Neural cell (in vitro differentiated cells): Measurements from ENCODE around the gene RLF. TPM values are rescaled to one million over a fixed set of nuclear protein-coding genes. Genes with fewer than 3 reads are reported as not detected.

Experiments used
- H2AFZ ChIP-seq: fragments of 200-600, 300-800 bp; sonication (generic), shearing (Covaris generic); 2 replicates; pipeline ENCODE4 v1.6.0; 2014; ENCODE audit warnings: low read depth, mild to moderate bottlenecking, antibody characterized with exemption, low read length, moderate library complexity
- H3F3A ChIP-seq: fragments of 200-600 bp; shearing (Covaris generic); 2 replicates; pipeline ENCODE4 v1.6.1; 2016; ENCODE audit warnings: mild to moderate bottlenecking, moderate library complexity, mixed read lengths, antibody characterized with exemption, low read length; ENCODE audit not compliant: insufficient read depth, poor library complexity, severe bottlenecking
- H3K27ac ChIP-seq: fragments of 200-600, 300-800 bp; sonication (generic), shearing (Covaris generic); 2 replicates; pipeline ENCODE4 v1.5.1; 2014; ENCODE audit warnings: mild to moderate bottlenecking, low read length, moderate library complexity
- H3K27me3 ChIP-seq: fragments of 300-800, 200-600 bp; sonication (generic), shearing (Covaris generic); 2 replicates; pipeline ENCODE4 v1.6.0; 2014; ENCODE audit warnings: mild to moderate bottlenecking, low read depth, low read length, moderate library complexity; ENCODE audit not compliant: insufficient read depth
- H3K36me3 ChIP-seq: fragments of 300-800, 200-600 bp; sonication (generic), shearing (Covaris generic); 2 replicates; pipeline ENCODE4 v1.5.1; 2014; ENCODE audit warnings: mild to moderate bottlenecking, antibody characterized with exemption, low read length, moderate library complexity; ENCODE audit not compliant: insufficient read depth
- H3K4me2 ChIP-seq: fragments of 300-800, 200-600 bp; sonication (generic), shearing (Covaris generic); 2 replicates; pipeline ENCODE4 v1.6.0; 2014; ENCODE audit warnings: mild to moderate bottlenecking, low read length
- H3K4me3 ChIP-seq: fragments of 300-800, 200-600 bp; sonication (generic), shearing (Covaris generic); 2 replicates; pipeline ENCODE4 v1.5.1; 2014; ENCODE audit warnings: mild to moderate bottlenecking, low read length, moderate library complexity
- H3K79me2 ChIP-seq: fragments of 200-600 bp; shearing (Covaris generic); replicated peaks from 2 replicates; pipeline ENCODE4 v1.6.0; 2014; ENCODE audit warnings: mild to moderate bottlenecking, low read length, moderate library complexity; ENCODE audit not compliant: insufficient read depth
- H3K9ac ChIP-seq: fragments of 300-800, 200-600 bp; sonication (generic), shearing (Covaris generic); 2 replicates; pipeline ENCODE4 v1.6.1; 2016; ENCODE audit warnings: mild to moderate bottlenecking, low read length, mixed read lengths
- H3K9me2 ChIP-seq: fragments of 200-600 bp; shearing (Covaris generic); 2 replicates; pipeline ENCODE4 v1.6.1; 2016; ENCODE audit warnings: mild to moderate bottlenecking, low read length, mixed read lengths; ENCODE audit not compliant: insufficient read depth
- H3K9me3 ChIP-seq: fragments of 200-600, 300-800 bp; sonication (generic), shearing (Covaris generic); 2 replicates; pipeline ENCODE4 v1.6.1; 2016; ENCODE audit warnings: mild to moderate bottlenecking, mixed run types, low read length, moderate library complexity, mixed read lengths
- H4K20me1 ChIP-seq: fragments of 200-600 bp; shearing (Covaris generic); 2 replicates; pipeline ENCODE4 v1.6.1; 2016; ENCODE audit warnings: mild to moderate bottlenecking, mixed run types; ENCODE audit not compliant: insufficient read depth
- CTCF ChIP-seq: fragments of 450-650 bp; IDR thresholded peaks from 2 replicates; pipeline ENCODE4 v1.5.1; 2014; ENCODE audit warnings: antibody characterized with exemption, mild to moderate bottlenecking, moderate library complexity; ENCODE audit not compliant: poor library complexity, severe bottlenecking
- EP300 ChIP-seq: fragments of 450-650 bp; conservative IDR thresholded peaks from 2 replicates; pipeline ENCODE4 v1.6.1; 2014; ENCODE audit warnings: antibody characterized with exemption, mild to moderate bottlenecking, moderate library complexity; ENCODE audit not compliant: poor library complexity, severe bottlenecking
- EZH2 ChIP-seq: fragments of 200-600, 300-800 bp; shearing (Covaris generic), sonication (generic); IDR thresholded peaks from 2 replicates; pipeline ENCODE4 v1.6.1; 2014; ENCODE audit warnings: antibody characterized with exemption, low read length, borderline replicate concordance, mild to moderate bottlenecking; ENCODE audit not compliant: insufficient read depth, poor library complexity, severe bottlenecking
- MXI1 ChIP-seq: fragments of 450-650 bp; conservative IDR thresholded peaks from 2 replicates; pipeline ENCODE4 v1.6.1; 2014; ENCODE audit warnings: antibody characterized with exemption, mild to moderate bottlenecking; ENCODE audit not compliant: poor library complexity, severe bottlenecking
- POLR2AphosphoS5 ChIP-seq: IDR thresholded peaks from 2 replicates; pipeline ENCODE4 v1.6.1; 2012
- RAD21 ChIP-seq: fragments of 450-650 bp; conservative IDR thresholded peaks from 2 replicates; pipeline ENCODE4 v1.6.1; 2014; ENCODE audit warnings: antibody characterized with exemption, mild to moderate bottlenecking, moderate library complexity
- REST ChIP-seq: IDR thresholded peaks from 2 replicates; pipeline ENCODE4 v1.6.1; 2012; ENCODE audit warnings: borderline replicate concordance
- SMC3 ChIP-seq: fragments of 450-650 bp; conservative IDR thresholded peaks from 2 replicates; pipeline ENCODE4 v1.6.1; 2014; ENCODE audit warnings: antibody characterized with exemption, mild to moderate bottlenecking, moderate library complexity; ENCODE audit not compliant: poor library complexity
- TAF1 ChIP-seq: IDR thresholded peaks from 2 replicates; pipeline ENCODE4 v1.6.1; 2012; ENCODE audit warnings: low read depth
- polyA plus RNA-seq: library from polyadenylated mRNA; depleted of rRNA; stranded (reverse); fragments of >200 nt; gene quantifications from 2 replicates; pipeline ENCODE4 v1.2.3, GENCODE V29; 2014

RLF gene
- polyA plus RNA-seq, 1 donor from 2014 or later: 23.4 TPM

GRCh38 chr1:40270152-40270834, 109.1 kb downstream of the RLF start:
- Histone ChIP-seq H3K4me3 (no peak overlapping the region), H3K9ac (no peak overlapping the region), H3K79me2 (no peaks in the 10 kb centered on the region), H3K9me2 (no peaks in the 10 kb centered on the region), H3K27me3 (no peaks in the 10 kb centered on the region), H3K4me2 (no peak overlapping the region), H3K27ac (no peak overlapping the region), H2AFZ (no peak overlapping the region), H4K20me1 (no peaks in the 10 kb centered on the region), H3K36me3 (peaks cover 14% of the 10 kb centered on the region), H3K9me3 (no peaks in the 10 kb centered on the region), H3F3A (no peaks in the 10 kb centered on the region)
- TF ChIP-seq TAF1: no peak
- no peak for TF ChIP-seq CTCF
- TF ChIP-seq RAD21: no peak
- no peak for TF ChIP-seq EP300
- TF ChIP-seq MXI1: no peak
- TF ChIP-seq POLR2AphosphoS5: no peak
- TF ChIP-seq SMC3: no peak
- no peak for TF ChIP-seq EZH2
- TF ChIP-seq REST: no peak

GRCh38 chr1:40272653-40273213, 111.5 kb downstream of the RLF start:
- Histone ChIP-seq H4K20me1 (no peaks in the 10 kb centered on the region), H3K4me2 (no peak overlapping the region), H3K9me3 (no peaks in the 10 kb centered on the region), H3F3A (no peaks in the 10 kb centered on the region), H3K9ac (no peak overlapping the region), H3K27ac (no peak overlapping the region), H2AFZ (no peak overlapping the region), H3K9me2 (no peaks in the 10 kb centered on the region), H3K27me3 (no peaks in the 10 kb centered on the region), H3K36me3 (peaks cover 10% of the 10 kb centered on the region), H3K4me3 (no peak overlapping the region), H3K79me2 (no peaks in the 10 kb centered on the region)
- TF ChIP-seq TAF1 (no peak), MXI1 (no peak), POLR2AphosphoS5 (no peak), SMC3 (no peak), REST (no peak)
